ENCODE results near the gene RPS6KA1.
"Not testable (repeated sequence)": the region's sequence is repeated elsewhere in the genome, so short reads cannot be mapped to it uniquely, and the experiment has no call there.

DNA sequence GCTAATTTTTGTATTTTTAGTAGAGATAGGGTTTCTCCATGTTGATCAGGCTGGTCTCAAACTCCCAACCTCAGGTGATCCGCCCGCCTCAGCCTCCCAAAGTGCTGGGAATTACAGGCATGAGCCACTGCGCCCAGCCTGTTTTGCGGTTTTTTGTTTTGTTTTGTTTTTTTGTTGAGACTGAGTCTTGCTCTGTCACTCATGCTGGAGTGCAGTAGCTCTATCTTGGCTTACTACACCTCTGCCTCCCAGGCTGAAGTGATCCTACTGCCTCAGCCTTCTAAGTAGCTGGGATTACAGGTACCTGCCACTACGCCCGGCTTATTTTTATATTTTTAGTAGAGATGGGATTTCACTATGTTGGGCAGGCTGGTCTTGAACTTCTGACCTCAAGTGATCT is 65.0 kb downstream of the RPS6KA1 start:
- not testable (repeated sequence) for TF ChIP-seq POLR2A (IDR thresholded peaks at IDR 0.05)
- TF ChIP-seq, protein P1, sequence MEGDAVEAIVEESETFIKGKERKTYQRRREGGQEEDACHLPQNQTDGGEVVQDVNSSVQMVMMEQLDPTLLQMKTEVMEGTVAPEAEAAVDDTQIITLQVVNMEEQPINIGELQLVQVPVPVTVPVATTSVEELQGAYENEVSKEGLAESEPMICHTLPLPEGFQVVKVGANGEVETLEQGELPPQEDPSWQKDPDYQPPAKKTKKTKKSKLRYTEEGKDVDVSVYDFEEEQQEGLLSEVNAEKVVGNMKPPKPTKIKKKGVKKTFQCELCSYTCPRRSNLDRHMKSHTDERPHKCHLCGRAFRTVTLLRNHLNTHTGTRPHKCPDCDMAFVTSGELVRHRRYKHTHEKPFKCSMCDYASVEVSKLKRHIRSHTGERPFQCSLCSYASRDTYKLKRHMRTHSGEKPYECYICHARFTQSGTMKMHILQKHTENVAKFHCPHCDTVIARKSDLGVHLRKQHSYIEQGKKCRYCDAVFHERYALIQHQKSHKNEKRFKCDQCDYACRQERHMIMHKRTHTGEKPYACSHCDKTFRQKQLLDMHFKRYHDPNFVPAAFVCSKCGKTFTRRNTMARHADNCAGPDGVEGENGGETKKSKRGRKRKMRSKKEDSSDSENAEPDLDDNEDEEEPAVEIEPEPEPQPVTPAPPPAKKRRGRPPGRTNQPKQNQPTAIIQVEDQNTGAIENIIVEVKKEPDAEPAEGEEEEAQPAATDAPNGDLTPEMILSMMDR (IDR thresholded peaks at IDR 0.05) = not testable (repeated sequence)
